Mucosa of rectum (tissue), 2 donors: Measurements from ENCODE around the gene SCML1.
A peak's percentile ranks its signal among the peaks of the same experiment; 100 is the strongest.
"Not testable (repeated sequence)": the region's sequence is repeated elsewhere in the genome, so short reads cannot be mapped to it uniquely, and the experiment has no call there.

ENCODE experiments used
- H3K27ac ChIP-seq, 2 donors: one replicate each; pipeline ENCODE4 v1.7.0; 2013; ENCODE audit warnings: inconsistent platforms in 2 of 2, low read depth in 2 of 2, low read length in 2 of 2
- H3K27me3 ChIP-seq, 2 donors: one replicate each; pipeline ENCODE4 v1.7.0; 2013; ENCODE audit warnings: low read length in 2 of 2; ENCODE audit not compliant: control insufficient read depth in 2 of 2, insufficient read depth in 2 of 2
- H3K36me3 ChIP-seq, 2 donors: one replicate each; pipeline ENCODE4 v1.7.0; 2013; ENCODE audit warnings: low read length in 2 of 2; ENCODE audit not compliant: control insufficient read depth in 2 of 2, insufficient read depth in 2 of 2
- H3K4me1 ChIP-seq, 2 donors: one replicate each; pipeline ENCODE4 v1.7.0; 2013; ENCODE audit warnings: low read length in 2 of 2, mild to moderate bottlenecking in 1 of 2; ENCODE audit not compliant: control insufficient read depth in 2 of 2, insufficient read depth in 2 of 2
- H3K4me3 ChIP-seq, 2 donors: one replicate each; pipeline ENCODE4 v1.7.0; 2013; ENCODE audit warnings: low read length in 2 of 2
- H3K9ac ChIP-seq, 2 donors: one replicate each; pipeline ENCODE4 v1.7.0; 2013; ENCODE audit warnings: low read length in 2 of 2, low read depth in 1 of 2, mild to moderate bottlenecking in 1 of 2
- H3K9me3 ChIP-seq, 2 donors: one replicate each; pipeline ENCODE4 v1.7.0; 2013; ENCODE audit warnings: low read length in 2 of 2; ENCODE audit not compliant: control insufficient read depth in 2 of 2
- donor health status: healthy.
- donor health status: Normal muscosa, but diverticular disease.

SCML1 gene

DNA sequence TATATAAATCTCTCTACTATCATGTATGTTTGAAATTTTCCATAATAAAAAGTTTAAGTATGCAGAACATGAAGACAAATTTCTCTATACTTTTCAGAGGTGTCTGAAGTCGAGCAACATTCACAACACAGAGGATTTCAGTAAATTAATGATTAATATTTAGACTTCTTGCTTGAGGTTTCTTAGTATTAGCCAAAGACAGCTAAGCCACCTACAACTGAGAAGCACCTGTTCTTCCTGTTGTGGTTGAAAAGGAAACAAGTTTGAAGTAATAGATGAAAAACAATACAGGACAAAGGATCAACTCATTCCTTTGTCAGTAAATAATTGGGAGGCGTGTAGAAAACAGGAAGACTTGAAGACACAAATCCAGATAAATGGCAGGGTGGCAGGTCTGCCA lies 21.1 kb downstream of the SCML1 start:
- H3K9me3 ChIP-seq = no peaks in the 10 kb centered on the region
- no peak overlapping the region for H3K27ac ChIP-seq
- H3K4me3 ChIP-seq = no peak overlapping the region
- H3K36me3 ChIP-seq = peaks cover 0 to 4% of the 10 kb centered on the region in 2 donors
- peaks cover 0 to 5% of the 10 kb centered on the region in 2 donors for H3K27me3 ChIP-seq
- no peaks in the 10 kb centered on the region for H3K4me1 ChIP-seq
- H3K9ac ChIP-seq = no peak overlapping the region

DNA sequence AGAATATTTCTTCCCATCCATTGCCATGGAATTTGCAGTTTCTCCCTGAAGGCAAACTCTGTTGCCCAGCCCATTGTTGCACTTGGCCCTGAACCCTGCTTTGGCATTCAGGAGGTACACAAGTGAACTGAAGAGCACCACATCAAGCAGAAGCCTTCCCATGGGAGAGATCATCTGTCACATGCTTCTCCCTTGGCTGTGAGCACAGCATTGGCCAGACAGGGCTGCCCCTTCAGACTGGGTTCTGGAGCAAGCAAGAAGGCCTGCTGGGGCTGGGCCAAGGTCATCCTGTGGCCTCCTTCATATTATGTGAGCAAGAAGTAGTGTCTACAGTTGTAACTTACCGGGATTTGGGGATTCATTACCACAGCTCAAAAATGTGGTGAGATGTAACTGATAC lies 22.7 kb downstream of the SCML1 start:
- Histone ChIP-seq H3K27me3 (peaks cover 0 to 5% of the 10 kb centered on the region in 2 donors), H3K4me3 (no peak overlapping the region), H3K9ac (no peak overlapping the region), H3K4me1 (no peaks in the 10 kb centered on the region), H3K36me3 (no peaks in the 10 kb centered on the region), H3K27ac (no peak overlapping the region), H3K9me3 (no peaks in the 10 kb centered on the region)

DNA sequence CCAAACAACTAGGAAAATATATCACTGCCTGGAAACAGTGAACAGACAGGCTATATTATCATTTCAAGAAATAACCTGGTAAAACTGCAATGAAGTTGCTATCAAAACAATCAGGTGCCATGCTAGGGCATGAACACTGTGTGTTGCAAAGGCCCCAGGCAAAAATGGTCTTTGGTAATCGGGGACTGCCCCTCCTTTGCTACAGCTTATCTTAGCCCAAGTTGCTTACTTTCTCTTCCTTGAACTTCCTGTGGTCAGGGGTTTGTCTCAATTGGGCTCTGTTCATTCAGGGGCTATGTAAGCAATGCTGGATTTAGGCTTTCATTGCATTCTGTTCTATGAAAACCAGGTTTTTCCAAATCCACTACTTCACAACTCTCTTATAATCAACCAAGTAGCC lies 30.4 kb downstream of the SCML1 start:
- no peaks in the 10 kb centered on the region for H3K9me3 ChIP-seq
- H3K36me3 ChIP-seq = no peaks in the 10 kb centered on the region
- no peak overlapping the region for H3K27ac ChIP-seq
- H3K4me1 ChIP-seq = no peaks in the 10 kb centered on the region
- no peak overlapping the region for H3K4me3 ChIP-seq
- H3K9ac ChIP-seq = no peak overlapping the region
- H3K27me3 ChIP-seq = peaks cover 0 to 7% of the 10 kb centered on the region in 2 donors

DNA sequence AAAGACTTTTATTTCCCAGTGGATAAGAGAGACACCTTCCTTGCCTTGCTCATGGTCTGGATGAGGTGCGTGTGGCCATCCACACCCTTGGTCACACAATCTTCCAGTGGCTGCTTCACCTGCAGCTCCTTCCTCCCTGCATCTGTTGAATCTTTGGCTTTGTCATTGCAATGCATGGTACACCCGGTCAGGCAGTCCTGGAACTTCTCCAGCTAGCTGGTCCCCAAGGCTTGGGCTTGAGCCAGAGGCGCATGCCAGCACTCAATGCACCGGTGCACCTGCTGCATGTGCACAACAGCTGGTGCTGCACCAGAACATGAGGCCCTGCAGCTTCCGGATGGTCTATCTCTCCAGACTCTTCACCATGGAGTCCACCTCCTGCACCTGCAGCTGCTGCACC lies 31.7 kb downstream of the SCML1 start:
- no peaks in the 10 kb centered on the region for H3K36me3 ChIP-seq
- H3K4me1 ChIP-seq = no peaks in the 10 kb centered on the region
- no peaks in the 10 kb centered on the region for H3K9me3 ChIP-seq
- no peak overlapping the region for H3K27ac ChIP-seq
- H3K27me3 ChIP-seq = peaks cover 0 to 15% of the 10 kb centered on the region in 2 donors
- H3K9ac ChIP-seq = no peak overlapping the region
- no peak overlapping the region for H3K4me3 ChIP-seq

DNA sequence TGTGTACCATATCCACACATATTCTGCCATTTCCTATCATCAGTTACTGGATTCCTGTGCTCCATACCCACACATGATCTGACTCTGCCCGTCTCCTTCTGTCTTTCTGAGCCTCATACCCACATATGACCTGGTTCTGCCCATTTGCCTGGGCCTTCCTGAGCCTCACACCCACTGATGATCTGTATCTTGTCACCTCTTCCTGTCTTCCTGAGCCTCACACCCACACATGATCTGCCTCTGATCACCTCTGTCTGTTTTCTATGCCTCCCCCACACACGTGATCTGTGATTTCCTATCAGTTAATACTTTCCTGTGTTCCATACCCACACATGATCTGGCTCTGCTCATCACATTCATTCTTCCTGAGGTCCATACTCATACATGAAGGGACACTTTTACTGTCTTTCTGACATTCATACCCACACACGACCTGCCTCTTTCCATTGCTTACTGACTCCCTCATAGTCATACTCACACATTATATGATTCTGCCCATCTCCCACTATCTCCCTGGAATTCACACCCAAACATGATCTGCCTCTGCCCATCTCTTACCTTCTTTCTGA lies 32.5 kb downstream of the SCML1 start:
- Histone ChIP-seq H3K36me3 (no peaks in the 10 kb centered on the region), H3K27ac (no peak overlapping the region), H3K4me1 (no peaks in the 10 kb centered on the region), H3K9me3 (no peaks in the 10 kb centered on the region), H3K4me3 (no peak overlapping the region), H3K9ac (no peak overlapping the region), H3K27me3 (peaks cover 0 to 18% of the 10 kb centered on the region in 2 donors)

DNA sequence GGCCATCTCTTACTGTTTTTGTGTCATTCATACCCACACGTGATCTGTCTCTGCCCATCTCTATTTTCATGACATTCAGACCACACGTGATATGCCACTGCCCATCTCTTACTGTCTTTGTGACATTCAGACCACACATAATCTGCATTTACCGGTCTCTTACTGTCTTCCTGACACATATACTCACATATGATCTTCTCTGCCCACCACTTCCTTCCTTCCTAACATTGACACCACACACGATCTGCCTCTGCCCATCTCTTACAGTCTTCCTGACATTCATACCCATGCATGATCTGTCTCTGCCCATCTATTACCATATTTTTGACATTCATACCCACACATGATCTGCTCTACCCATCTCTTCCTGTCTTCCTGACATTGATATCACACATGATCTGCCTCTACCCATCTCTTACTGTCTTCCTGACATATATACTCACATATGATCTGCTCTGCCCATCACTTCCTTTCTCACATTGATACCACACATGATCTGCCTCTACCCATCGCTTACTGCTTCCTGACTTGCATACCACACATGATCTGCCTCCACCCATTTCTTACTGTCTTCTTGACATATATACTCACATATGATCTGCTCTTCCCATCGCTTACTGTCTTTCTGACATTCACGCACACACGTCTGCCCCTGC lies 36.1 kb downstream of the SCML1 start:
- H3K9ac ChIP-seq = no peak overlapping the region
- H3K36me3 ChIP-seq = no peaks in the 10 kb centered on the region
- H3K9me3 ChIP-seq = no peaks in the 10 kb centered on the region
- H3K4me3 ChIP-seq = no peak overlapping the region
- H3K27me3 ChIP-seq = peaks cover 0 to 20% of the 10 kb centered on the region in 2 donors
- H3K4me1 ChIP-seq = no peaks in the 10 kb centered on the region
- no peak overlapping the region for H3K27ac ChIP-seq

DNA sequence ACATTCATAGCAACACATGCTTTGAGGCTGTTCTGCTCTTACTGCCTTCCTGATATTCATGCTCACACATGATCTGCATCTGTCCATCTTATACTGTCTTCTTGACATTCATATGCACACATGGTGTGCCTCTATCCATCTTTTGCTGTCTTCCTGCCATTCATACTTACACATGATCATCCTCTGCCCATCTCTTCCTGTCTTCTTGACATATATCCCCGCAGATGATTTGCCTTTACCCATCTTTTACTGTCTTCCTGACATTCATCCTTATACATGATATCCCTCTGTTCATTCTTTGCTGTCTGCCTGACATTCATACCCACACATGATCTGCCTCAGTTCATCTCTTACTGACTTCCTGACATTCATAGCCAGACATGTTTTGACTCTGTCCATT lies 36.8 kb downstream of the SCML1 start:
- Histone ChIP-seq H3K36me3 (no peaks in the 10 kb centered on the region), H3K4me1 (no peaks in the 10 kb centered on the region), H3K27ac (no peak overlapping the region), H3K9ac (no peak overlapping the region), H3K9me3 (no peaks in the 10 kb centered on the region), H3K4me3 (no peak overlapping the region), H3K27me3 (peaks cover 0 to 20% of the 10 kb centered on the region in 2 donors)

DNA sequence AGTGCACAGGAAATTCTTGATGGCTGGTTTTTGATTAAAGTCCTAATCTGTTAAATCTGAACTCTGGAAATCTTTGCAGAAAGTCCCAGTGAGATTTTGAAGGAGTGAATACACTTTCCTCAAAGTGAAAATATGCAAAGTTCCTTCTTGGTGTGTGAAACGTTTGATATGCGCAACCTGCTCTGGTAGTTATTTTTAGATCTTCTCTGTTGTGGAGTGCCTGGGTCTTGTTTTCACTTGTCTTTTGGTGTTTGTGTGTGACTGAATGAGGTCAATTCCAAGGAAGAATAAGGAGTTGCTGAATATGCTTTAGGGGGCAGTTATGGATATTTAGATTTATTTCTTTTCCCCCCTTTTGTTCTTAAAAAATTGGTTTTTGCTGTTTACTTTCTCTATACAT lies 41.7 kb downstream of the SCML1 start:
- Histone ChIP-seq H3K9ac (no peak overlapping the region), H3K27ac (no peak overlapping the region), H3K27me3 (peaks cover 0 to 5% of the 10 kb centered on the region in 2 donors), H3K4me1 (no peaks in the 10 kb centered on the region), H3K4me3 (no peak overlapping the region), H3K36me3 (no peaks in the 10 kb centered on the region), H3K9me3 (peaks cover 0 to 4% of the 10 kb centered on the region in 2 donors)

DNA sequence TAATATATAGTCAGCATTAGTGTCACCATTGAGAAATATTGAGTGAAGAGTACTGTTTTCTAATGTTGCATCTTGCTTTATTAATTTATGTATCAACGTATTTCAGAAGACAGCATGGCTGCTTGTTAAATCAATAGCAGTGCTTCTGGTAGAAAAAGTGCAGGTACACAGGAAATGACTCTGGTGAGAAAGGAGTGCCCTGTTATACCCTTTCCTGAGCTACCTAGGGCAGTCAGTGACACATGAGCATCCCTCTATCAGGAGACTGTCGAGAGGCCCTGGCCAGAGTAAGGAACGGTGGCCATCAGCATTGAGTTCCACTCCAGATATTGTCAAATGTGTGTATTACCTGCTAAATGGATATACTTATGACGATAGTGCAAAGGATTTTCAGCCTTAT lies 42.1 kb downstream of the SCML1 start:
- Histone ChIP-seq H3K4me1 (no peaks in the 10 kb centered on the region), H3K9ac (no peak overlapping the region), H3K27ac (no peak overlapping the region), H3K27me3 (peaks cover 0 to 2% of the 10 kb centered on the region in 2 donors), H3K9me3 (peaks cover 0 to 4% of the 10 kb centered on the region in 2 donors), H3K36me3 (no peaks in the 10 kb centered on the region), H3K4me3 (no peak overlapping the region)

DNA sequence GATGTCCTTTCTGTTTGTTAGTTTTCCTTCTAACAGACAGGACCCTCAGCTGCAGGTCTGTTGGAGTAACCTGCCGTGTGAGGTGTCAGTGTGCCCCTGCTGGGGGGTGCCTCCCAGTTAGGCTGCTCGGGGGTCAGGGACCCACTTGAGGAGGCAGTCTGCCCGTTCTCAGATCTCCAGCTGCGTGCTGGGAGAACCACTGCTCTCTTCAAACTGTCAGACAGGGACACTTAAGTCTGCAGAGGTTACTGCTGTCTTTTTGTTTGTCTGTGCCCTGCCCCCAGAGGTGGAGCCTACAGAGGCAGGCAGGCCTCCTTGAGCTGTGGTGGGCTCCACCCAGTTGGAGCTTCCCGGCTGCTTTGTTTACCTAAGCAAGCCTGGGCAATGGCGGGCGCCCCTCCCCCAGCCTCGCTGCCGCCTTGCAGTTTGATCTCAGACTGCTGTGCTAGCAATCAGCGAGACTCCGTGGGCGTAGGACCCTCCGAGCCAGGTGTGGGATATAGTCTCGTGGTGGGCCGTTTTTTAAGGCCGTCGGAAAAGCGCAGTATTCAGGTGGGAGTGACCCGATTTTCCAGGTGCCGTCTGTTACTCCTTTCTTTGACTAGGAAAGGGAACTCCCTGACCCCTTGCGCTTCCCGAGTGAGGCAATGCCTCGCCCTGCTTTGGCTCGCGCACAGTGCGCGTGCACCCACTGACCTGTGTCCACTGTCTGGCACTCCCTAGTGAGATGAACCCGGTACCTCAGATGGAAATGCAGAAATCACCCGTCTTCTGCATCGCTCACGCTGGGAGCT lies 49.5 kb downstream of the SCML1 start:
- H3K27me3 ChIP-seq, H3K36me3 ChIP-seq, H3K9ac ChIP-seq, H3K9me3 ChIP-seq, H3K27ac ChIP-seq, H3K4me1 ChIP-seq: not testable (repeated sequence)
- H3K4me3 ChIP-seq = peak overlapping the region in 1 of 2 donors; percentile 37
